HEK293 (cell line): Measurements from ENCODE around the gene ZSCAN30.

ENCODE experiments used
- CTCF ChIA-PET: fragments of 350-600 bp; formaldehyde crosslinking; extraction: SDS; loops from one replicate; lab custom pipeline; 2021; ENCODE audit warnings: antibody characterized with exemption; lab: Yijun Ruan, JAX
- POLR2A ChIA-PET: fragments of 300-600 bp; formaldehyde crosslinking; extraction: SDS; loops from one replicate; lab custom pipeline; 2020; ENCODE audit warnings: antibody characterized with exemption, inconsistent platforms; lab: Yijun Ruan, JAX
- H3K27ac ChIP-seq: fragments of 200-500 bp; sonication (Bioruptor generic); 2 replicates; pipeline ENCODE4 v1.5.1; 2014; ENCODE audit warnings: low read depth, low read length, control low read depth, inconsistent platforms; ENCODE audit errors: extremely low read depth
- H3K36me3 ChIP-seq, 2 experiments: fragments of 200-500 bp in 1 of 2; sonication (Bioruptor generic) in 1 of 2; 1 replicate in 1 of 2; 2 replicates in 1 of 2; pipeline ENCODE4 v1.5.1; 2014 to 2017; ENCODE audit warnings: inconsistent platforms in 2 of 2, low read length in 2 of 2; ENCODE audit not compliant: control insufficient read depth in 2 of 2, insufficient read depth in 1 of 2
- H3K4me1 ChIP-seq: fragments of 200-500 bp; sonication (Bioruptor generic); 2 replicates; pipeline ENCODE4 v1.5.1; 2014; ENCODE audit warnings: mild to moderate bottlenecking, low read length, inconsistent platforms; ENCODE audit not compliant: control insufficient read depth, insufficient read depth
- H3K4me3 ChIP-seq: 2 replicates; pipeline ENCODE4 v1.5.1; 2011; ENCODE audit warnings: low read depth, mild to moderate bottlenecking, control low read depth, low read length, moderate library complexity
- H3K9me3 ChIP-seq: fragments of 200-500 bp; sonication (Bioruptor generic); 2 replicates; pipeline ENCODE4 v1.5.1; 2014; ENCODE audit warnings: low read depth, low read length, inconsistent platforms; ENCODE audit not compliant: control insufficient read depth, insufficient read depth
- BCL11A ChIP-seq: fragments of 450-650 bp; formaldehyde crosslinking; IDR thresholded peaks from 2 replicates; pipeline ENCODE4 v1.5.1; 2016; ENCODE audit warnings: low read depth, missing biosample characterization, missing genetic modification characterization
- KLF17 ChIP-seq: fragments of 450-650 bp; formaldehyde crosslinking; IDR thresholded peaks from 2 replicates; pipeline ENCODE4 v1.5.1; 2016; ENCODE audit warnings: missing biosample characterization, missing genetic modification characterization
- KLF8 ChIP-seq: fragments of 450-650 bp; formaldehyde crosslinking; IDR thresholded peaks from 2 replicates; pipeline ENCODE4 v1.5.1; 2016; ENCODE audit warnings: missing biosample characterization, missing genetic modification characterization
- MEIS1 ChIP-seq: sonication (generic); formaldehyde crosslinking; IDR thresholded peaks from 2 replicates; pipeline ENCODE4 v1.8.1; 2022; ENCODE audit warnings: missing genetic modification reagents, mild to moderate bottlenecking, borderline replicate concordance
- PATZ1 ChIP-seq: fragments of 450-650 bp; formaldehyde crosslinking; IDR thresholded peaks from 2 replicates; pipeline ENCODE4 v1.5.1; 2016; ENCODE audit warnings: missing biosample characterization, missing genetic modification characterization
- PBX3 ChIP-seq: sonication (generic); formaldehyde crosslinking; IDR thresholded peaks from 2 replicates; pipeline ENCODE4 v1.8.1; 2022; ENCODE audit warnings: mild to moderate bottlenecking, moderate library complexity, missing genetic modification reagents
- PRDM2 ChIP-seq: fragments of 450-650 bp; formaldehyde crosslinking; IDR thresholded peaks from 2 replicates; pipeline ENCODE4 v1.5.1; 2016; ENCODE audit warnings: missing biosample characterization, missing genetic modification characterization, borderline replicate concordance
- ZNF10 ChIP-seq: fragments of 450-650 bp; formaldehyde crosslinking; IDR thresholded peaks from 2 replicates; pipeline ENCODE4 v1.5.1; 2017; ENCODE audit warnings: missing biosample characterization, missing genetic modification characterization
- ZNF140 ChIP-seq: fragments of 450-650 bp; formaldehyde crosslinking; IDR thresholded peaks from 2 replicates; pipeline ENCODE4 v1.5.1; 2016; ENCODE audit warnings: missing biosample characterization, missing genetic modification characterization
- ZNF239 ChIP-seq: fragments of 450-650 bp; formaldehyde crosslinking; IDR thresholded peaks from 2 replicates; pipeline ENCODE4 v1.5.1; 2016; ENCODE audit warnings: missing biosample characterization, missing genetic modification characterization
- ZNF280C ChIP-seq: fragments of 450-650 bp; formaldehyde crosslinking; IDR thresholded peaks from 2 replicates; pipeline ENCODE4 v1.5.1; 2016; ENCODE audit warnings: missing biosample characterization, missing genetic modification characterization
- ZNF335 ChIP-seq: fragments of 450-650 bp; formaldehyde crosslinking; conservative IDR thresholded peaks from 2 replicates; pipeline ENCODE4 v1.5.1; 2016; ENCODE audit warnings: missing biosample characterization, missing genetic modification characterization
- ZNF561 ChIP-seq: fragments of 450-650 bp; IDR thresholded peaks from 2 replicates; pipeline ENCODE4 v1.5.1; 2018; ENCODE audit warnings: missing biosample characterization, missing genetic modification characterization, borderline replicate concordance
- ZNF777 ChIP-seq: fragments of 450-650 bp; formaldehyde crosslinking; IDR thresholded peaks from 2 replicates; pipeline ENCODE4 v1.5.1; 2017; ENCODE audit warnings: missing biosample characterization, missing genetic modification characterization, borderline replicate concordance

ZSCAN30 gene

GRCh38 chr18:35291166-35291565 lies 1.1 kb upstream of the ZSCAN30 start:
- no peak overlapping the region for H3K27ac ChIP-seq

GRCh38 chr18:35289727-35290093 lies 319 bp downstream of the ZSCAN30 start:
- ChIA-PET POLR2A (interaction anchor here (0.6 to 1.6 kb wide), 19 partner anchors 9 to 1755 kb away, joined by 3 to 20 read pairs (median 3); partner anchors contain the start of genes MAPRE2, ZNF24 and ZNF397), CTCF (interaction anchor here (0.6 to 1.3 kb wide), 2 partner anchors 25 to 65 kb away, joined by 4 to 8 read pairs; no protein-coding TSS in a partner anchor)
- TF ChIP-seq KLF8 (tag by site-specific recombination) = no peak
- no peak for TF ChIP-seq ZNF280C
- no peak for TF ChIP-seq ZNF239 (tag by site-specific recombination)
- no peak for TF ChIP-seq ZNF335 (tag by site-specific recombination)
- no peak for TF ChIP-seq PBX3 (CRISPR knock-in tag)
- no peak for TF ChIP-seq MEIS1 (CRISPR knock-in tag)
- TF ChIP-seq ZNF561 (tag by site-specific recombination) = no peak
- no peak for TF ChIP-seq PRDM2 (tag by site-specific recombination)
- TF ChIP-seq PATZ1 (tag by site-specific recombination) = no peak
- TF ChIP-seq ZNF10 (tag by site-specific recombination) = no peak
- no peak for TF ChIP-seq BCL11A (tag by site-specific recombination)
- TF ChIP-seq KLF17 (tag by site-specific recombination) = no peak
- no peak for TF ChIP-seq ZNF777
- Histone ChIP-seq H3K4me3 (peak overlapping the region; percentile 66), H3K9me3 (no peaks in the 10 kb centered on the region), H3K27ac (peak overlapping the region; percentile 19; the same call in 1 of the 2 replicates), H3K36me3 (peaks cover 0 to 42% of the 10 kb centered on the region in 2 experiments; a peak in 2 of 3 replicates), H3K4me1 (no peaks in the 10 kb centered on the region)

More at GRCh38 chr18:35291166-35291565, 1.1 kb upstream of the ZSCAN30 start:
- TF ChIP-seq ZNF140 (no peak), BCL11A (tag by site-specific recombination) (no peak)
- Histone ChIP-seq H3K4me3 (peak overlapping the region; percentile 66), H3K9me3 (no peaks in the 10 kb centered on the region), H3K4me1 (no peaks in the 10 kb centered on the region), H3K36me3 (peaks cover 0 to 53% of the 10 kb centered on the region in 2 experiments; a peak in 2 of 3 replicates)
- ChIA-PET POLR2A (no interaction called here), CTCF (interaction anchor here (0.9 kb wide), 1 partner anchor 64 kb away, joined by 3 read pairs; no protein-coding TSS in a partner anchor)
